Measurements from ENCODE around the gene TNF.

DNA sequence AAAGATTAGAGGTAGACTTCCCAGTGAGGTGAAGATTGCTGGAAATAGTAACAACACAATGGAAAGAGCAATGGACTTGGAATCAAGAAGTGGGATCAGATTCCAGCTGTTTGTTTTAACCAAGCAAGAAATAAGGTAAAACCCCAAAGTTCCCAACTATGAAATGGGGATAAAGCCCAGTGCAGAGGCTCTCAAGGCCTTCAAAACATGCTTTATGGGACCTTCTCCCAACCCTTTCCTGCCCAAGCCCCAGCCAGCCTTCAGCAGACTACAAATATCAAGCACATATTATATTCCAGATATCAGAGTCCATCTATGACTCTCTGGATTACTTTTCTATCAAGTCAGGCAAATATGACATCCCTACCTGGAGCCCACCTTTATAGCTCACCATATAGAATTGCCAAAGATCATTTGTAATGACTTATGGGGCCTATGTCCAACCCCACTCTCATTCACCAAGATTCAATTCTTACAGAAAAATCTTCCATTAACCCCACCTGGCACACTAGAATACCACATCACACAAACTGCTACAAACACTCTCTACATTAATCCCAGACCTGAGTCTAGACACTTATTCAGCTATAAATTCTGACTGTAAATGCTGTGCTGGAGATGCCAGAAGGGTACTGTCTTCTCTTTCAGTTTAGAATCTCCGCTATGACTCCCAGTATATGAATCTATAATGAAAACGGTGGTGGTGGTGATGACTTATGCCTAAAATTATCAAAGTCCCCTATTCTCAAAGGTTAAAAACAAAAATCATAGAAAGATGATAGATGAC lies 39.6 kb upstream of the TNF start:
- TF ChIP-seq TAF1 (IDR thresholded peaks at IDR 0.05; ENCODE audit: borderline replicate concordance, insufficient read depth, low read length) (no peak), SIN3A (IDR thresholded peaks at IDR 0.05; ENCODE audit: borderline replicate concordance, insufficient read depth, low read length) (no peak), REST (IDR thresholded peaks at IDR 0.05; ENCODE audit: insufficient read depth in 1 of 2, low read depth in 2 of 2, low read length in 2 of 2) (no peak), FOXP2 (optimal IDR thresholded peaks at IDR 0.05; ENCODE audit: borderline replicate concordance, extremely low read depth, extremely low read length, insufficient read depth) (no peak)
